ENCODE measurements around the gene KITLG. TPM values are rescaled to one million over a fixed set of nuclear protein-coding genes. Genes with fewer than 3 reads are reported as not detected.
"Not testable (repeated sequence)": the region's sequence is repeated elsewhere in the genome, so short reads cannot be mapped to it uniquely, and the experiment has no call there.

KITLG gene, protein sequence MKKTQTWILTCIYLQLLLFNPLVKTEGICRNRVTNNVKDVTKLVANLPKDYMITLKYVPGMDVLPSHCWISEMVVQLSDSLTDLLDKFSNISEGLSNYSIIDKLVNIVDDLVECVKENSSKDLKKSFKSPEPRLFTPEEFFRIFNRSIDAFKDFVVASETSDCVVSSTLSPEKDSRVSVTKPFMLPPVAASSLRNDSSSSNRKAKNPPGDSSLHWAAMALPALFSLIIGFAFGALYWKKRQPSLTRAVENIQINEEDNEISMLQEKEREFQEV
- polyA plus RNA-seq (2014; cell fraction: cytosol; rRNA removed) = 6.9 and 7.6 TPM in 2 replicates
- polyA plus RNA-seq (2014; cell fraction: nucleus; rRNA removed) = 3.6 and 4.0 TPM in 2 replicates

DNA sequence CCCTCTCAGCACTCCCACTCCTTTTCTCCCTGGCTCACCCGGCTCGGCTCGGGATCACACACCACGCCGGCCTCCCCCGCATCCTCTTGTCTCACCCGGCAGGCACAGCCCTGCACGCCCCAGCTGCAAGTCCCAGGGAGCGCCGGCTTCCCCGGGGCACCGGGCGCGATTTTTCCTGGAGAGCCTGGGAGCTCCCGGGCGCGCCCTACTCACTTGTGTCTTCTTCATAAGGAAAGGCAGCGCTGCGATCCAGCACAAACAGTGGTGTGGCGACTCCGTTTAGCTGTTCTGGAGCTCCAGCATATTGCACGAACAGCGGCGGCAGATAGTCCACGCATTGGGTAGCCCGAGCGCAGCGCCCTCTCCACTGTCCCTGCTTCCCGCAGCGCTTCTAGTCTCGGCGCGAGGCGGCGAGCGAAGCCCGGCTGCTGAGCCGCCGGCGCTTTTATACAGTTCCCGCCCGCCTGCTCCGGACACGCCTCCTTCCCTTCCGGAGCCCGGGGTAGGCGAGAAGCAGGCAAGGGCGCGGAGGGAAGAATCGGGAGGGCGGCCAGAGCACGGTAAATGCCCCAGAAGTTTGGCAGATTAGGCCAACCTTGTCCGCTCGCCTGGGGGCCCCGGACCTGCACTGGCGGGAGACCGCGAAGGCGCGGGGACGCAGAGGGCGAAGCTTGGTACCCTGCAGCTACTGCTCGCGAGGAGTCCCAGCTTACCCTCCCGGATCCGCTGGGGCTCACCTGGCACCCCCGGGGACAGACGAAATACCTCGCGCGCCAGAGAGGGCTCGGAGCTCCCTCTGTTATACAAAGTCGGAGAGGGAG is at the start of gene KITLG:
TSS of gene KITLG (minus strand) at position 421 of the 821 bp plus-strand sequence. CDS start at position 228, 193 bp downstream.
- DNase-seq (ENCODE audit: low spot score) = peak; percentile 88

DNA sequence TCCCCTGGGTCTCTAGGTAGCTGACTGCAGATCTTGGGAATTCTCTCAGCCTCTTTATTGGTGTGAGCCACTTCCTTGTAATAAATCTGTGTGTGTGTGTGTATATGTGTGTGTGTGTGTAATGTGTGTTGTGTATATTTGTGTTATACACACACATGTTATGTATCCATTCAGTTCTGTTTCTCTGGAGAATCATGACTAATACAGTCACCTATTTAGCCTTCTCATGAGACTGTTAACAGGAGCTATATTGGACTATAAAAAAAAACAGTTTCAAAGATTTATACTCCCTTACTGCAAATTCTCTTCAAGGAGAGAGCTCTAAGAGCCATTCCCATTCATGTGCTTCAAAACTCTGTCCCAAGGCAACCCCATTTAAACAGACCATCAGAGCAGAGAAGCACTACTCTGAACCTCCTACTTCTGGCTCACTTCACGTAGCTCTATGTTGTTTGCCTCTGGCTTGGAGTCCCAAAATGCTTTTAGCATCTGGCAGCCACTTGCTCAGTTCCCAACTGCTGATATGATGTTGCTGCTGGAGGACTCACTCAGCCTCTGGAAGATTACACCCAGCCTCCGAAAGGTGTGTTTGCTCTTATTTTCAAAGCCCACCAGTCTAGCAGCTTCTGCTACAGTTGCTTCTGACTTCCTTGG is 48.7 kb upstream of the KITLG start:
- no peak for DNase-seq (ENCODE audit: low spot score)

DNA sequence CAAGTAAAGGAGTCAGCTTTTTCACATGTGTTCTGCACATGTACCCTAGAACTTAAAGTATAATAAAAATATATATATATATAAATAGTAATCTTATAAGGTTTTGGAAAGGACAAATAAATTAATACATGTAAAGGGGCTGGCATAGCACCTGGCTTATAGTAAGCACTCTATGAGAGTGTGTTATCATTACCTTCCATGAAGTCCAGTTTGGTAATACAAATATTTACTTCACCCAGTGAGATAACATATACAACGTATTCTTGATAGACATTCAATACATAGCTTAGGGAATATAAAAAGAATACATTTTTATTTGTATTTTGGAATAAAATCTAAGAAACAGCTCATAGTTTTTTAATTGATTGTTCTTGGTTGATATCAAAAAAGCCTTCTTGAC is 47.8 kb upstream of the KITLG start:
- not testable (repeated sequence) for DNase-seq (ENCODE audit: low spot score)

DNA sequence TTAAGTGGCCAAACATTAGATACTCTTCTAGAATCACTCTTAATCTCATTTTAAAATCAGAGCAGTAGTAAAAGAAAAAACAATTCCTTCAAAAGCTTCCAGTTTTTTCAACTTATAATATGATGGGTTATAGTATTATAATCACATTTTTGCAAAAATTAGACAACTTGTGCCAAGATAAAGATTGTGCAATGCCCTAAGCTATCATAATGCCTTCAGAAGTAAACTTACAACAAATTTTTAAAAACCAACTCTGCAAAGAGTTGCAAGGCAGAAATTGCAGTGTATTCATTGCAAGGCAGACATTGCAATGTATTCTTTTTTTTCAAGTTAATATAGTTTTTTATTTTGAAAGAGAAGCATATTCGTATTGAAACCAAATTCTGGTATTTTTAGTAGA is 47.2 kb upstream of the KITLG start:
- no peak for DNase-seq (ENCODE audit: low spot score)

DNA sequence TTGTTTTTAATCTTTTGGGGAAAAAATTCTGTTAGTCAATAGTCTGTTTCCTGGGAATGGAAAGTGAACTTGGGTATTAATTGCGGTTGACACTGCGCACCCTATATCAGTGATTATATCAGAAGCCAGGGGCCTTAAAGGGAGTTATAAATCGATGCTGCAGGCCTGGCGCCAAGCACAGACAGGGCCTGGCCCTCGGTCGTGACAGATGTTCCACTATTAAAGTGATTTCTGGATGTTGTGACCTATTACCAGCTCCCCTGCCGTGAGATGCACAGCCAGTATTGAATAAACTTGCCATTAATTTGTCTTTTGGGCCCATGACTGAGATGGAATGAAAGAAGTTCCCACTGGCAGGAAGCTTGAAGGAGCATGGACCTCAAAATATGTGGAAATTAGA is 45.1 kb upstream of the KITLG start:
- peak; percentile 73 for DNase-seq (ENCODE audit: low spot score)

DNA sequence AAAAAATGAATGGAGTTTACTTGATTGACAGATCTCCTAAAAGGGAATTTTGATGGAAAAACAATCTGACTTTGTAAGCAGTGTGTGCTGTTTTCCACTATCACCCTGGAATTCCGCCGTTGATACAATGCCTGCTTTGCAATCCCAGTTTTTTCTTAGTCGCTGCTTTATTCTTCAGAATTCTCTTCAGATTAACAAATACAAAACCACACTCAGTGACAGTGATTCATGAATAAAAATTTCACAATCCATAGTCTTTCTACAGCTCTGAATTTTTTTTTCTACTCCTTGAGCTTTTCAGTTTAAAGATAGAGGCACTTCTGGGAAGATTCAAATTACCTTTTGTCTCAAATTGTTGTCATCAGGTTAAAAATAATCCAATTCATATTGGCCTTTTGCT is 44.6 kb upstream of the KITLG start:
- DNase-seq (ENCODE audit: low spot score) = no peak

DNA sequence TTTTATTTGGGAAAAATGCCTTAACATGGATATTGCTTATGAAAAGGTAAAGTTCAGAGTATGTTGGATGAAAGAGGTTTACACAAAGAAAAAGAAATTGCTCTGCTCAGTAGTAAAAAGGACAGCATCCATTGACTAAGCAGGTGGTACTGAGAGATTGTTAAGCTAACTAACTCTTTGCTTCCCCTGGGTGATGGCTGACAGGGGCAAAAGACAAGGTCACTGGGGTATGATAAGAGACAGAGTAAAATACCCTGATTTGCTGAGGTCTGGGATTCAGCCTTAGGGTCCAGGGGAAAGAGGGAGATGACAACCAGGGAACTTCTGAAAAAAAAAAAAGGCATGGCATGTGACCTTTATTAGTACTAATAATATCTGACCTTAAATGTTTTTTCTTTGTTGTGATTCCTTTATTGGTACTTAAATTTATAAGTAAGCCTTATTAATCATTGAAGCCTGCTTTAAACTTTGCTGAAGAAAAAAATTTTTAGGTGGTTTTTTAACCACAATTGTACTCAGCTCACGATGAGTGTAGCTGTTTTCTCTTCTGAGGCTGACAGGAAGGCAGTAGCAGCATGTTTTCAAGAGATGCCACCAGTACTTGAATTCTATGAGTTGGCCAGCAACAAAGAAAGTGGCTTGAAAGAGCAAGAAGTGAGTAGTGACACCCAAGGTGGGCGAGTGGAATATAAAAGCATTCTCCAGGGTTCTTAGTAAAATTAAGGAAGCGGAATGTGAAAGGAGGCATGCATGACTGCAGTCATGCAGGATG is 43.7 kb upstream of the KITLG start:
- DNase-seq (ENCODE audit: low spot score) = no peak

DNA sequence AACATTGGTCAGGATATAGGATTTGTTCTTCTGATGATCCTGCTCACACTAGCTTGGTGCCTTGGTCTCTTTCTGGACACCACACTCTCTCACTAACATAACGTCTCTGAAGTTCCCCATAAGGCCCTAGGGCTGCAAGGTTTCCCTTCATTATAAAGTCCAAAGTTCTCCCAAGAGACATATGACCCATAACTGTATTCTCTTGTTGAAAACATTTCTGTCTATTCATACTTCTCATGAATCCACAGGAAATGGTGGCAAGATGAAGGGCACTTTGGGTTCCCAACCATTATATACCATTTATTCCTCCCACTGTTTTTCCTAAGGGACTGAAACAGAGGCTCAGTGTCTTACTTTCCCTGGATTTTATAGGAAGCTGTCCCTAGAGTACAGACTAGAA is 37.1 kb upstream of the KITLG start:
- DNase-seq (ENCODE audit: low spot score) = no peak

DNA sequence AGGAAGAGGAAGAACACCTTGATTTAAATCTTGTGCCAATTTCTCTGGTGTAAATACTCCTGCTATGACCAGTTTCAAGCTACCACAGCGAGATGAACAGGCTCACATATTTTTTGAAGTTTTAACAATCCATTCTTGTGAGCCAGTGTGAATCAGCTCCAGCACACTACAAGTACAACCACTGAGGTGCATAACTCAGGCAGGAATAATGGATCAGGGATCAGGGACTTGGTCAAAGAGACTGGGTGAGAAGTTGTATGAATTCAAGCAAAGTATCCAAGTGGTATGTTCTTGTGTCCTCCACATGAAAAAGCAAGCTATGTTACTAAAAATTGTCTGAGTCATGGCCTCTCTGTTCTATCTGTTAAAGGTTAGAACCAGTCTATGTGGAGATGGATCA is 35.2 kb upstream of the KITLG start:
- no peak for DNase-seq (ENCODE audit: low spot score)

DNA sequence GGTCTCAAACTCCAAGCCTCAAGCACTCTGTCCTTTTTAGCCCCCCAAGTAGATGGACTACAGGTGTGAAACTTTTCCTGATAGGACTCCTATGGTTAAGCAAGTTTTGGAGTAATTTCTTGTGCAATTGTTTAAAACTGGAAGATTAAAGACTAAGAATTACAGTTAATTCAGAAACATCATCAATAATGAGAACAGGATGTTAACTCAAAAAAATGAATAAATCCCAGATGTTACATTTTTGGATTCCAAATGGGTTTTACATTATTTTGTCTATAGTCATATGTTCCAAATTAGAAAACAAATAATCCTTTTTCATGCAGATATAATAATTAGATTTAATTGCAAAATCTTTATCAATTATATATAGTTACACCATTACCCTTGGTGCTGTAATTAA is 24.4 kb upstream of the KITLG start:
- DNase-seq (ENCODE audit: low spot score) = no peak

DNA sequence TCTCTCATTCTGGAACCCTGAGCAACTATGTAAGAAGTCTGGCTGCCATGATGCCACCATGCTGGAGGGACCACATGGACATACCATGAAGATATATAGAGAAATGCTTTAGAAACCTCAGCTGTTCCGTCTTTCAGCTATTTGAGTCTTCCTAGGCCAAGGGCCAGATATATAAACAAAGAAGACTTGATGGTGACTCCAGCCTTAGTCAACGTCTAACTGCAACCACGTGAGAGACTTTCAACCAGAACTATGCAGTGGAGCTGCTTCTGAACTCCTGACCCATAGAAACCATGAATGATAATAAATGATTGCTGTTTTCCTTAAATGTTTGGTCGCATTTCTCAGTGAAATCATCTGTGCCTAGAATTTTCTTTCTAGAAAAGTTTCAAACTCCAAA is 20.0 kb upstream of the KITLG start:
- DNase-seq (ENCODE audit: low spot score) = no peak

DNA sequence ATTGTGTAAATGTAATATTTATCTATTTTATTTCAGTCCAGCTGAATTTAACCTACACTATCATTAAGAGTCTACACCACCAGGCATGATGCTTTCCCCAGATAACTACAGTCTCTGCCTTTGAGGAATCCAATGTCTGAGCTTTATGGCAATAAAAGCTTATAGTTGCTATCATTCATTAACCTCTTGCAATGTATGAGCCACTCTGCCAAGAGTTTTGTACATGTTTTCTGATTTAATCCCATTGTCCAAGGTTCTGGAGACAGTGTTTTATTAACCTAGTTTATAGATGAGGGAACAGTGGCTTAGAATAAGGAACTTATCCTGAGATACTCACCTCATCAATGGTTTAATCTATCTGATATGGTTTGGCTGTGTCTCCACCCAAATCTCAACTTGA is 17.1 kb upstream of the KITLG start:
- DNase-seq (ENCODE audit: low spot score) = no peak

DNA sequence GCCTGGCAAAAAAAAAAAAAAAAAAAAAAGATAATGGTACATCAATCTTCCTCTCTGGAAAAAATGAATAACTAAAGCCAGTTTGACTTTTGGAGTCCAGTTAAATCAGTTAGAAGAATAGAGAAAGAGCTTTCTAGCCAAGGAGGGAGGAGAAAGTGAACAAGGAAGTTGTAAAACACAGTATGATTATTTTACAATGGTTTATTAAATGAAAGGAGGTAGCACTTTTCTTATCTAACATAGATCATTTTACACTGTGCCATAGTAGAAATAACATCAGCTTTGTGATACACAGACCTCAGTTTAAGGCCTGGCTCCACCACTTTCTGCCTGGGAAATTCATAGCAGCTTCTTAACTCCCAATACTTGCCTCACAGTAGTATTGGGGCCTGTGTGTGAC is 15.4 kb upstream of the KITLG start:
- no peak for DNase-seq (ENCODE audit: low spot score)

DNA sequence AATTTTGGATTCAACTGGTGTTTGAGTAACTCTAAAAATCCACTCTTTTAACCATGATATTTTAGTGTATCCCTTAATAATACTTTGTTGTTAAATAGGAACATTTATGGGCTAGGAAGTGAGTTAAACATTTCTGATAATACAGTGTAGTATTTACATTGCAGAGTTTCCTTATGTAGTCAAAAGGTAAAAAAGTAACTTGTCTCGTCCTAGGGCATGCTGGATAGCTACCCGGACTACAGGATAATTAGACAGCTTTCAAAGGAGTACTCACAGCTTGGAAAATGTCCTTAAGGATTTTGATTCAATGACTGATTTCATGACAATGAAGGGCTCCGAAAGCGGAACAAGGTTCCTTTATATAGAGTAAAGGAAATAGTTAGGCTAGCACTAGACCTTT is 14.5 kb upstream of the KITLG start:
- DNase-seq (ENCODE audit: low spot score) = no peak

DNA sequence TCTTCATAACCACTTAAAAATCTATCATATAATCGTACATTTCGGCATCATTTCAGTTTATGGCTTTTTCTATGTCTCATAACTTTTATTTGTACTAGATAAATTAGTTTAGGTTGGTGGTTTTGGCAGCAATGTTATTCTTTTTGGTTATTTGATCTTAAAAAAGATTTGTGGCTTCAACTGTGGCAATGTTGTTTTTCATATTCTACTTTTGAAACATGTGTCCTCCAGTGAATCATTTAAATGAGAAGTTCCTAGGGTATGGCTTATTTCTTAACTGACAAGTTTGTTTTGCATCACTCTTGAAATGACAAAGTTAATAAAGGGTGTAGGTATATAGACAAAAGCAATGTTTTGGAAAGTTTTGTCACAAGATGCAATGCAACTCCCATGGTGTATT is 11.1 kb upstream of the KITLG start:
- no peak for DNase-seq (ENCODE audit: low spot score)

DNA sequence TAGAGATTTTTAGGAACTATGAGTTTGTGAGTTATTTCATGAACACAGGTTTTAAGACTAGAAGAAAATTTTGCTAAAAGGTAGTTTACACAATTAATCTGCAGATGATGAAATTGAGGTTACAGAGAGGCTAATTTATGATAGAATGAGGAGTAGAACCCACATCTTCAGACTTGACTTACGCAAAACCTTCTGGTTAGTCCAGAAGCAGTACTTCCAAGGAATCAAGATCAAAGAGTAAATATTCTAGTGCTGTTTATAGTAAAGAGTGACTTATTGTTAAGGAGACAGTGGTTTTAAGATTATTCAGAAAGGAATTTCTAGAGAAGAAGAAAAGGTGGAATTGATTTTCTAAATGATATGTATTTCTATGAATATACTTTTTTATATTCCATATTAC is 10.6 kb upstream of the KITLG start:
- no peak for DNase-seq (ENCODE audit: low spot score)

DNA sequence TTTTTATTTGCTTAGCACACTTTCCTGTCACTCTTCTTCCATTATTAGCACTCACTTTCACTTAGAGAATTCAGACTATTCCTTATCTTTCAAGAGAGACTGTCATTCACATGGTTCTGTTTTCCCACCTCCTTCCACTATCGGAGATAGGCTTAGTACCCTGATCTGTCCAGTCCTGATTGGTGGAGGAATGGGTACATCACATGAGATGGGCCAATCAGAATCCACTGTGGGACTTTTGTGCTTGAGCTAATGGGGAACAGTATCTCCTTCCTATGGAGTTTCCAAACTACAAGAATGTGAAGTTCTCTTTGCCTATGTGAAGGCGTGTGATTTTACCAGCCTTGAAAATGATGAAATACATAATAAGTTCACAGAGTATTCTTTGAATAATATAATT is 4.8 kb upstream of the KITLG start:
- DNase-seq (ENCODE audit: low spot score) = no peak

DNA sequence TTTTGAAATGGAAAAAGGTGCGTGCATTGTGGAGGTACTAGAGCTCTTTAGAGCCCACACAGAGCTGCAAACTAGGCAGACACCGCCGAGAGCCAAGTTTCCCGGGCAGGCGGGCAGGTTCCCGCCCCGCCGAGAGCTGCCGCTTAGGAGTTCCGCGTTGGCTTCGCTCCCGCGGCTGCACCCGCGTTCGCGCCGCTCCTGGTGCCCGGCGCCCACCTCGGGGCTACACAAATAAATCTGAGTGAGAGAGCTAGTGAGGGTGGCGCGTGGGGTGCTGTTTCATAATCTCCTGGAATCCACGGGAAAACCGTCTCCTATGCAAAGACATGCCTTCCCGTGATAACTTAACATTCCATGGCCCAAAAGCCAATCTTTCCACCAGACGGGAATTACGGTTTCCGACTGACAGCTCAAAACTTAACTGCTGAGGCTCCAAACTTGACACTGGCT is 645 bp downstream of the KITLG start:
- peak; percentile 32 for DNase-seq (ENCODE audit: low spot score)

DNA sequence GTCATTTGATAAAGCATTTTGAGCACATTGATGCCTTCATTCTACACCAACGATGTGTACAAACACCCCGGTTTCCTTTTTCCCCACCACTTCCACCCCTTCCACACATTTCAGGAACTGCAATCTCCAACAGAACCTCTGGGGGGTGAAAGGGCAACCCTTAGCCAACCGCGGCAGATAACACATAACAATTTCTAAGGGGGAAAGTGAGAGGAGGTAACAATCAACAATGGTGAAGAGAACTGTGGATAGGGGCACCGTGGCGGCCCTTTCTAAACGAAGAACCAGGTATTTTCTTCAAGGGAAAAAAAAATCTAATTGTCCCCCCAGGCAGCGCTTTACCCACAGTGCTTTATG is 1.1 kb downstream of the KITLG start:
- peak; percentile 75 for DNase-seq (ENCODE audit: low spot score)

DNA sequence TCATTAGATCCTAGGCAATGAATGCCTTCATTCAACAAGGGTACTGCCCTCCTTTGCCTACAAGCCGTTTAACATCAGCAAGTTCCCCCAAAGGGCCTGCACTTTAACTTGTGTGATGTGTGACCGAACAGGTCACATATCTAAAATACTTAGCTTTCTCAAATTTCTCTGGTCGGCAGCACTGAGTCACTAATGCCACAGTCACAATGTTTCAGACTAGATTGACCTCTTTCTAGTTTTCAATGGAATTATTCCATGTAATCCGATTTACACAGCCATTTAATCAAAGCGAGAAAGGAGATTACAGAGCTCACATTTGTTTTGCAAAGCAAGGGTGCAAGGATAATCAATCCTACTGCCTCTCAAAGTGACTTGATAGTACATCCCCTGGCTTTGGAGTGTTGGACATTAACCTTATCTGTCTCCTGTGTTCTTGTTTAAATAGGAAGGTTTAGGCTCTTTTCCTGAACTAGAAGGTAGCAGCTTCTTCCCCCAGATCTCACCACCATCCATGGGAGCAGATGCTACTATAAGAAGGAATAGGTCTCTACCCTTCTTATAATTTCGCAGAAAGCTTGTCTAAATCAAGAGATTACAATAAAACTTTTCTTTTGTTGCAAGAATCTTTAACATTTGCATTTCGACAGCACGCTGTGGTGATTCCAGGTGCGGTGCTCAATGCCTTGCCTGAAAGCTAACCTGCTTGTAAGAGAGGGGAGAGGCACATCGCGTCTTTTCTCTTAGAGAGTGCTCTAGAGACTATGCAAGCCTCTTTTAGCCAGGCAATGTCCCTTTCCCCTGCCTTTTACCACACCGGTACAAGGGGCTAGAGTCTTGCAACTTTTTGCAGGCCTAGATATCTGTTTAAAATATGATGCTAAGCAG is 1.8 kb downstream of the KITLG start:
- peak; percentile 62 for DNase-seq (ENCODE audit: low spot score)

DNA sequence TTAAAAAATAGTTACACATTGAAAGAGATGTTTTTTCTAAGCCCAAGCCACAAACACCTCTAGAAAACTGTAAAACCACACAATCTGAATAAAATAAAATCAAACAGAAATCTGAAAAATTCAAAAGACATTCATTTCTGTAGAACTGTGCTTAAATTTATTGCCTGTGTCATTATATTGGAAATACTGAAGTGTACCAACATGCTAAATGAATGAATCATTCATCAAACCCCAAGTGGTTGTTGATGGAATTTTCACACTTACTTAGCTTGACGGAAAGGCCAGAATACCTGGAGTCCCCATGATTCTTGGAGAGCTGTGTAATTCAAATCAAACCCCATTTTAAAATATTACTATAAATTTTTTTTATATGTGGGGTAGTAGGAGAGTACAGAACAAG is 2.7 kb downstream of the KITLG start:
- DNase-seq (ENCODE audit: low spot score) = no peak
